HepG2 (cell line): ENCODE data around the gene MILR1. TPM values are rescaled to one million over a fixed set of nuclear protein-coding genes. Genes with fewer than 3 reads are reported as not detected.

Experiments used
- ATF5 ChIP-seq: sonication (generic); formaldehyde crosslinking; IDR thresholded peaks from 2 replicates; pipeline ENCODE4 v1.4.0; 2020; ENCODE audit warnings: mild to moderate bottlenecking, low read depth, missing genetic modification reagents
- GFI1 ChIP-seq: sonication (generic); formaldehyde crosslinking; IDR thresholded peaks from 2 replicates; pipeline ENCODE4 v1.5.0; 2020; ENCODE audit warnings: missing genetic modification reagents, mild to moderate bottlenecking, borderline replicate concordance
- HDAC1 ChIP-seq: sonication (generic); formaldehyde crosslinking; IDR thresholded peaks from 2 replicates; pipeline ENCODE4 v1.5.1; 2020; ENCODE audit warnings: mild to moderate bottlenecking, missing genetic modification reagents
- HNF1B ChIP-seq: sonication (generic); formaldehyde crosslinking; IDR thresholded peaks from 2 replicates; pipeline ENCODE4 v1.5.1; 2020; ENCODE audit warnings: mild to moderate bottlenecking, moderate library complexity, missing genetic modification reagents
- KDM5B ChIP-seq: sonication (generic); formaldehyde crosslinking; IDR thresholded peaks from 2 replicates; pipeline ENCODE4 v1.4.0; 2020; ENCODE audit warnings: missing genetic modification reagents, mild to moderate bottlenecking, borderline replicate concordance
- MED8 ChIP-seq: sonication (generic); formaldehyde crosslinking; IDR thresholded peaks from 2 replicates; pipeline ENCODE4 v1.8.1; 2023; ENCODE audit warnings: mild to moderate bottlenecking, missing genetic modification reagents; ENCODE audit not compliant: insufficient replicate concordance
- MIXL1 ChIP-seq: IDR thresholded peaks from 2 replicates; pipeline ENCODE4 v1.6.1; 2016
- ONECUT2 ChIP-seq: sonication (generic); formaldehyde crosslinking; IDR thresholded peaks from 2 replicates; pipeline ENCODE4 v1.4.0; 2020; ENCODE audit warnings: missing genetic modification reagents
- RARG ChIP-seq: sonication (generic); formaldehyde crosslinking; IDR thresholded peaks from 2 replicates; pipeline ENCODE4 v1.4.0; 2020; ENCODE audit warnings: low read depth, mild to moderate bottlenecking, missing genetic modification reagents
- REL ChIP-seq: sonication (generic); formaldehyde crosslinking; conservative IDR thresholded peaks from 2 replicates; pipeline ENCODE4 v1.8.0; 2022; ENCODE audit warnings: mild to moderate bottlenecking, missing genetic modification reagents, moderate library complexity
- RNF219 ChIP-seq: sonication (generic); formaldehyde crosslinking; IDR thresholded peaks from 2 replicates; pipeline ENCODE4 v1.5.0; 2020; ENCODE audit warnings: mild to moderate bottlenecking, missing genetic modification reagents
- TAF15 ChIP-seq: fragments of 200-400 bp; formaldehyde crosslinking; IDR thresholded peaks from one replicate; pipeline ENCODE4 v1.6.1; 2018; ENCODE audit warnings: mild to moderate bottlenecking, low read depth, low read length; ENCODE audit not compliant: poor library complexity, severe bottlenecking
- THRA ChIP-seq: sonication (generic); formaldehyde crosslinking; IDR thresholded peaks from 2 replicates; pipeline ENCODE4 v1.4.0; 2020; ENCODE audit warnings: missing genetic modification reagents, borderline replicate concordance
- ZBTB3 ChIP-seq: sonication (generic); formaldehyde crosslinking; IDR thresholded peaks from 2 replicates; pipeline ENCODE4 v1.4.0; 2020; ENCODE audit warnings: low read depth, mild to moderate bottlenecking, moderate library complexity, missing genetic modification reagents, borderline replicate concordance
- ZFP37 ChIP-seq: sonication (generic); formaldehyde crosslinking; IDR thresholded peaks from 2 replicates; pipeline ENCODE4 v1.4.0; 2020; ENCODE audit warnings: missing genetic modification reagents, borderline replicate concordance
- ZNF281 ChIP-seq: sonication (generic); formaldehyde crosslinking; IDR thresholded peaks from 2 replicates; pipeline ENCODE4 v1.4.0; 2020; ENCODE audit warnings: missing genetic modification reagents, borderline replicate concordance
- ZNF501 ChIP-seq: sonication (generic); formaldehyde crosslinking; IDR thresholded peaks from 2 replicates; pipeline ENCODE4 v1.5.1; 2020; ENCODE audit warnings: mild to moderate bottlenecking, moderate library complexity, missing genetic modification reagents
- ZNF652 ChIP-seq: IDR thresholded peaks from 2 replicates; pipeline ENCODE4 v1.6.1; 2016; ENCODE audit warnings: low read depth, borderline replicate concordance
- ZSCAN30 ChIP-seq: sonication (generic); formaldehyde crosslinking; IDR thresholded peaks from 2 replicates; pipeline ENCODE4 v1.5.0; 2020; ENCODE audit warnings: mild to moderate bottlenecking, missing genetic modification reagents
- polyA plus RNA-seq, 8 experiments: library from polyadenylated mRNA; depleted of rRNA in 3 of 8; stranded (reverse) in 7 of 8; unstranded in 1 of 8; fragments of >200 nt; fragmentation: Illumina TruSeq in 4 of 8; extraction: Trizol in 4 of 8; gene quantifications; 2 replicates each; pipeline versions ENCODE4 v1.2.1 to v1.2.3, GENCODE V29; 2011 to 2016; ENCODE audit warnings: low read depth in 4 of 8, missing spikeins in 1 of 8, mixed read lengths in 1 of 8; ENCODE audit not compliant: insufficient read depth in 1 of 8
- total RNA-seq, 5 experiments: library from RNA; depleted of rRNA; stranded (reverse); fragments of >200 nt; fragmentation: Illumina TruSeq; extraction: Trizol; gene quantifications; 2 replicates each; pipeline ENCODE4 v1.2.3, GENCODE V29; 2016; ENCODE audit warnings: low read depth in 1 of 5

The MILR1 gene
- total and polyA plus RNA-seq, 2 of the 13 experiments (the other 11 are each of a cell fraction or from before 2014, with no cell fraction given): 0.27 to 1.7 TPM

GRCh38 chr17:64504769-64505339, 55.9 kb downstream of the MILR1 start (continued):
- TF ChIP-seq RNF219 (CRISPR knock-in tag): peak; percentile 80; the same call in 1 of the 2 replicates
- TF ChIP-seq HNF1B: peak; percentile 35; the same call in 1 of the 2 replicates
- TF ChIP-seq THRA (CRISPR knock-in tag): no peak
- no peak for TF ChIP-seq MED8 (CRISPR knock-in tag)
- no peak for TF ChIP-seq ZBTB3 (CRISPR knock-in tag)
- 0 out of 2 replicates have a peak, but pooled peaks have one; percentile 76 for TF ChIP-seq RARG (CRISPR knock-in tag)
- no peak for TF ChIP-seq TAF15
- TF ChIP-seq HDAC1 (CRISPR knock-in tag): peak; percentile 22; the same call in 1 of the 2 replicates
- TF ChIP-seq REL (CRISPR knock-in tag): 0 out of 2 replicates have a peak, but pooled peaks have one; percentile 6
- no peak for TF ChIP-seq ATF5 (CRISPR knock-in tag)
- TF ChIP-seq ZNF652: 0 out of 2 replicates have a peak, but pooled peaks have one; percentile 8
- TF ChIP-seq ZNF501: peak; percentile 83
- no peak for TF ChIP-seq ZFP37 (CRISPR knock-in tag)
- 0 out of 2 replicates have a peak, but pooled peaks have one; percentile 21 for TF ChIP-seq ZSCAN30 (CRISPR knock-in tag)
- TF ChIP-seq MIXL1: 0 out of 2 replicates have a peak, but pooled peaks have one; percentile 34
- TF ChIP-seq KDM5B: no peak
- TF ChIP-seq GFI1 (CRISPR knock-in tag): 0 out of 2 replicates have a peak, but pooled peaks have one; percentile 20
- no peak for TF ChIP-seq ZNF281
- TF ChIP-seq ONECUT2 (CRISPR knock-in tag): no peak
